OCI-LY1 (cell line): ENCODE data around the gene LEKR1.

Source experiments
- EZH2 ChIP-seq: fragments of 200-600 bp; sonication (generic), shearing (Covaris generic); IDR thresholded peaks from 2 replicates; pipeline ENCODE4 v1.8.0; 2017; ENCODE audit warnings: borderline replicate concordance, mixed run types, mild to moderate bottlenecking, antibody characterized with exemption, low read length, moderate library complexity, mixed read lengths
- TF ChIP-seq, protein P1 (sequence below): fragments of 200-600 bp; sonication (generic), shearing (Covaris generic); IDR thresholded peaks from 2 replicates; pipeline ENCODE4 v1.5.1; 2017; ENCODE audit warnings: mild to moderate bottlenecking, antibody characterized with exemption, low read length, moderate library complexity, mixed read lengths

DNA sequence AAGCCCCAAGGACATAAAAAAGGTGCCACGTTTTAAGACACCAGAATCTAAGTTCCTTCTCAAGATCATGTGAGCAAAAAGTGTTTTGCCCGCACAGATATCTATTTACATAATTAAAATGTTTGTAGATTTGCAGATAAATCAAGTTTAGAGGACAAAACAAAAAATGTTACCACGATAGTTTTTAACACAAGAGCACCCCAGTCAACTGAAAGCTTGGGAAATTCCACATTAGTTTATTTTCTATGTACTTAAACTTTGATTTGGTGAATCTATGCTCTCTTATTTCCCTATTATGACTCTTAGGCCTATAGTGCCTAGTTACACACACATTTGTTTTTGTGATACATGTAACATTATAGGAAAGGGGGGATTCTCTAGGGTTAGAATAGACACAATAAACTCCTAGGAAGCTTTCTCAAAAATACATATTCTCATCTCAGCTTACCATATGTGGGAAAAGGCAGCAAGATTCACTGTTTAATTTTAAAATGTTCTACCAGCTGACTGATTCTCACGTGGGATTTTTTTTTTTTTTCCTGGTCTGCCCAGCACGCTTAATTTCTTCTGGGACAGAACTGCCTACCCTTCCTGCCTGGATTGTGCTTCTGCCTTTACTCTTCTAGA is 8.4 kb upstream of the LEKR1 start:
- TF ChIP-seq, protein P1, sequence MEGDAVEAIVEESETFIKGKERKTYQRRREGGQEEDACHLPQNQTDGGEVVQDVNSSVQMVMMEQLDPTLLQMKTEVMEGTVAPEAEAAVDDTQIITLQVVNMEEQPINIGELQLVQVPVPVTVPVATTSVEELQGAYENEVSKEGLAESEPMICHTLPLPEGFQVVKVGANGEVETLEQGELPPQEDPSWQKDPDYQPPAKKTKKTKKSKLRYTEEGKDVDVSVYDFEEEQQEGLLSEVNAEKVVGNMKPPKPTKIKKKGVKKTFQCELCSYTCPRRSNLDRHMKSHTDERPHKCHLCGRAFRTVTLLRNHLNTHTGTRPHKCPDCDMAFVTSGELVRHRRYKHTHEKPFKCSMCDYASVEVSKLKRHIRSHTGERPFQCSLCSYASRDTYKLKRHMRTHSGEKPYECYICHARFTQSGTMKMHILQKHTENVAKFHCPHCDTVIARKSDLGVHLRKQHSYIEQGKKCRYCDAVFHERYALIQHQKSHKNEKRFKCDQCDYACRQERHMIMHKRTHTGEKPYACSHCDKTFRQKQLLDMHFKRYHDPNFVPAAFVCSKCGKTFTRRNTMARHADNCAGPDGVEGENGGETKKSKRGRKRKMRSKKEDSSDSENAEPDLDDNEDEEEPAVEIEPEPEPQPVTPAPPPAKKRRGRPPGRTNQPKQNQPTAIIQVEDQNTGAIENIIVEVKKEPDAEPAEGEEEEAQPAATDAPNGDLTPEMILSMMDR: no peak
- no peak for TF ChIP-seq EZH2
